ENCODE measurements around the gene GRID2. TPM values are rescaled to one million over a fixed set of nuclear protein-coding genes. Genes with fewer than 3 reads are reported as not detected.

Gene GRID2
- total and polyA plus RNA-seq, 2 of the 13 experiments (the other 11 are each of a cell fraction or from before 2014, with no cell fraction given): not detected

- Histone ChIP-seq H3K27ac (ENCODE audit: extremely low read length, insufficient read depth, low read length) (no peak overlapping the region), H3K9ac (ENCODE audit: insufficient read depth, low read depth, low read length) (no peak overlapping the region), H3K4me1 (ENCODE audit: insufficient read depth, low read length) (no peaks in the 10 kb centered on the region), H2AFZ (ENCODE audit: low read length) (no peak overlapping the region), H4K20me1 (ENCODE audit: insufficient read depth, low read length) (no peaks in the 10 kb centered on the region), H3K4me3 (replicated peaks in 1 of 3; ENCODE audit: insufficient read depth in 1 of 3, low read depth in 2 of 3, low read length in 3 of 3) (no peak overlapping the region), H3K36me3 (replicated peaks in 1 of 2; ENCODE audit: control insufficient read depth in 1 of 2, insufficient read depth in 2 of 2, low read length in 2 of 2) (no peaks in the 10 kb centered on the region), H3K9me3 (ENCODE audit: low read length) (no peaks in the 10 kb centered on the region), H3K79me2 (ENCODE audit: insufficient read depth, low read length) (no peaks in the 10 kb centered on the region), H3K27me3 (ENCODE audit: control insufficient read depth in 1 of 2, insufficient read depth in 2 of 2, low read length in 2 of 2) (no peaks in the 10 kb centered on the region), H3K4me2 (ENCODE audit: low read depth, low read length) (no peak overlapping the region)
- in situ Hi-C loops (cut with HindIII; ENCODE audit: extremely low pct_ligation_motif_present, low pct_unique_long_range_greater_than_20kb) (no loop called here), intact Hi-C loops (cut with micrococcal nuclease; ENCODE audit: unreplicated experiment) (no loop called here)
- DNase-seq (ENCODE audit: low spot score) (no peak), FAIRE-seq (no peak), ATAC-seq (no peak)
- WGBS (ENCODE audit: low lambda C conversion rate): 2% methylated on average over 4 of the region's 4 CpGs
- ChIA-PET CTCF (ENCODE audit: low intra/inter-chr PET ratio, low total read pairs) (no interaction called here), POLR2A (no interaction called here)
- no TSS peak for BruUV-seq (replicated peaks)
- TF ChIP-seq ZNF674 (CRISPR knock-in tag; IDR thresholded peaks at IDR 0.05; ENCODE audit: low read depth) (no peak), ZNF234 (CRISPR knock-in tag; conservative IDR thresholded peaks at IDR 0.05) (no peak), SNAI1 (CRISPR knock-in tag; IDR thresholded peaks at IDR 0.05; ENCODE audit: borderline replicate concordance) (no peak), PTBP1 (IDR thresholded peaks at IDR 0.05; ENCODE audit: low read depth, low read length, poor library complexity, severe bottlenecking) (no peak), ZNF414 (CRISPR knock-in tag; IDR thresholded peaks at IDR 0.05) (no peak), KDM6A (CRISPR knock-in tag; IDR thresholded peaks at IDR 0.05; ENCODE audit: low read depth) (no peak), ZNF407 (CRISPR knock-in tag; IDR thresholded peaks at IDR 0.05; ENCODE audit: not compliant biosample characterization) (no peak), CAMTA2 (CRISPR knock-in tag; IDR thresholded peaks at IDR 0.05; ENCODE audit: borderline replicate concordance) (no peak), NFE2 (CRISPR knock-in tag; IDR thresholded peaks at IDR 0.05) (no peak), RORA (CRISPR knock-in tag; IDR thresholded peaks at IDR 0.05) (no peak), TOPORS (CRISPR knock-in tag; IDR thresholded peaks at IDR 0.05) (no peak), NAIF1 (CRISPR knock-in tag; IDR thresholded peaks at IDR 0.05; ENCODE audit: borderline replicate concordance) (no peak), ZNF7 (CRISPR knock-in tag; IDR thresholded peaks at IDR 0.05) (no peak)
These were observed 1070.4 kb downstream of the GRID2 start for GRCh38 chr4:93373893-93374860.

Measured in HepG2 (cell line).